SK-N-SH (cell line): Measurements from ENCODE around the gene KIF1A. TPM values are rescaled to one million over a fixed set of nuclear protein-coding genes. Genes with fewer than 3 reads are reported as not detected.
A peak's percentile ranks its signal among the peaks of the same experiment; 100 is the strongest.

Experiments
- CTCF ChIA-PET: fragments of 300-600, 350-600 bp; formaldehyde crosslinking; extraction: SDS; loops from one replicate; lab custom pipeline; 2021; lab: Yijun Ruan, JAX
- POLR2A ChIA-PET: fragments of 350-600 bp; sonication (Branson Sonifier 250); formaldehyde crosslinking; extraction: SDS; loops from one replicate; lab custom pipeline; 2020; ENCODE audit warnings: antibody characterized with exemption, inconsistent platforms; lab: Yijun Ruan, JAX
- DNase-seq: peaks from one replicate; pipeline ENCODE4 v3.0.0; 2012
- H2AFZ ChIP-seq: fragments of 200-600 bp; sonication (generic); 2 replicates; pipeline ENCODE4 v1.8.1; 2016; ENCODE audit warnings: antibody characterized with exemption, mild to moderate bottlenecking, low read depth
- H3F3A ChIP-seq: fragments of 200-600 bp; sonication (generic); replicated peaks from 2 replicates; pipeline ENCODE3; 2016; ENCODE audit warnings: antibody characterized with exemption, mild to moderate bottlenecking; ENCODE audit not compliant: insufficient read depth
- H3K27ac ChIP-seq, 2 experiments: fragments of 200-500 bp in 1 of 2; fragments of 200-600 bp in 1 of 2; sonication (Bioruptor generic) in 1 of 2; sonication (generic), shearing (Covaris generic) in 1 of 2; 2 replicates each; pipeline versions ENCODE4 v1.5.1 to v1.6.1; 2014 to 2016; ENCODE audit warnings: low read depth in 2 of 2, inconsistent platforms in 1 of 2, low read length in 1 of 2, mild to moderate bottlenecking in 1 of 2, mixed read lengths in 1 of 2
- H3K27me3 ChIP-seq: fragments of 200-600 bp; sonication (generic), shearing (Covaris generic); 2 replicates; pipeline ENCODE4 v1.6.1; 2016; ENCODE audit warnings: mixed run types; ENCODE audit not compliant: insufficient read depth
- H3K36me3 ChIP-seq, 2 experiments: fragments of 200-500 bp in 1 of 2; fragments of 200-600 bp in 1 of 2; sonication (Bioruptor generic) in 1 of 2; sonication (generic) in 1 of 2; replicated peaks in 1 of 2; 2 replicates each; pipeline versions ENCODE3 to v1.5.1; 2014 to 2016; ENCODE audit warnings: low read length in 1 of 2, mild to moderate bottlenecking in 1 of 2; ENCODE audit not compliant: insufficient read depth in 2 of 2, control insufficient read depth in 1 of 2
- H3K4me1 ChIP-seq, 2 experiments: fragments of 200-500 bp in 1 of 2; fragments of 200-600 bp in 1 of 2; sonication (Bioruptor generic) in 1 of 2; sonication (generic), shearing (Covaris generic) in 1 of 2; 2 replicates each; pipeline versions ENCODE4 v1.5.1 to v1.6.1; 2014 to 2016; ENCODE audit warnings: low read depth in 1 of 2, low read length in 1 of 2, mixed run types in 1 of 2; ENCODE audit not compliant: insufficient read depth in 2 of 2, control insufficient read depth in 1 of 2
- H3K4me2 ChIP-seq: fragments of 200-600 bp; sonication (generic), shearing (Covaris generic); 2 replicates; pipeline ENCODE4 v1.6.1; 2017; ENCODE audit warnings: mixed run types
- H3K4me3 ChIP-seq, 2 experiments: fragments of 200-500 bp in 1 of 2; fragments of 200-600 bp in 1 of 2; sonication (Bioruptor generic) in 1 of 2; sonication (generic), shearing (Covaris generic) in 1 of 2; 2 replicates each; pipeline versions ENCODE4 v1.5.1 to v1.8.1; 2014 to 2016; ENCODE audit warnings: low read depth in 2 of 2, inconsistent platforms in 1 of 2, low read length in 1 of 2, mild to moderate bottlenecking in 1 of 2, mixed read lengths in 1 of 2, moderate library complexity in 1 of 2
- H3K79me2 ChIP-seq: fragments of 200-600 bp; sonication (generic); 2 replicates; pipeline ENCODE4 v1.8.1; 2017; ENCODE audit warnings: mild to moderate bottlenecking; ENCODE audit not compliant: insufficient read depth
- H3K9ac ChIP-seq: fragments of 200-600 bp; sonication (generic); 2 replicates; pipeline ENCODE4 v1.6.1; 2017; ENCODE audit warnings: mixed run types
- H3K9me2 ChIP-seq: fragments of 200-600 bp; sonication (generic); 2 replicates; pipeline ENCODE4 v1.6.1; 2017; ENCODE audit warnings: mixed run types
- H3K9me3 ChIP-seq: fragments of 200-600 bp; sonication (generic); 2 replicates; pipeline ENCODE4 v1.6.1; 2017; ENCODE audit warnings: mixed run types, mild to moderate bottlenecking, moderate library complexity
- H4K20me1 ChIP-seq: fragments of 200-600 bp; sonication (generic); 2 replicates; pipeline ENCODE4 v1.6.1; 2017; ENCODE audit warnings: mild to moderate bottlenecking, mixed run types; ENCODE audit not compliant: insufficient read depth
- CHD2 ChIP-seq: fragments of 150-350 bp; IDR thresholded peaks from 2 replicates; pipeline ENCODE4 v1.6.1; 2018; ENCODE audit warnings: low read length; ENCODE audit not compliant: partially characterized antibody
- CTCF ChIP-seq: fragments of 200-600 bp; sonication (generic); IDR thresholded peaks from 2 replicates; pipeline ENCODE4 v1.6.1; 2017; ENCODE audit warnings: antibody characterized with exemption, mild to moderate bottlenecking, moderate library complexity
- ELF1 ChIP-seq: IDR thresholded peaks from 2 replicates; pipeline ENCODE4 v1.4.0; 2012
- EP300 ChIP-seq, 2 experiments: IDR thresholded peaks; 2 replicates each; pipeline versions ENCODE4 v1.4.0 to v1.6.1; 2012; ENCODE audit warnings: borderline replicate concordance in 1 of 2, low read depth in 1 of 2, low read length in 1 of 2
- EZH2phosphoT487 ChIP-seq: fragments of 200-600 bp; sonication (generic); IDR thresholded peaks from 2 replicates; pipeline ENCODE4 v1.6.1; 2017; ENCODE audit warnings: low read depth, mixed run types, mild to moderate bottlenecking, antibody characterized with exemption, moderate library complexity, borderline replicate concordance
- FOSL2 ChIP-seq: IDR thresholded peaks from 2 replicates; pipeline ENCODE4 v1.4.0; 2012; ENCODE audit warnings: low read depth, mild to moderate bottlenecking, moderate library complexity, borderline replicate concordance
- FOXM1 ChIP-seq: IDR thresholded peaks from 2 replicates; pipeline ENCODE4 v1.4.0; 2012; ENCODE audit warnings: low read depth, mild to moderate bottlenecking
- GABPA ChIP-seq: IDR thresholded peaks from 2 replicates; pipeline ENCODE4 v1.4.0; 2012; ENCODE audit warnings: low read depth, mild to moderate bottlenecking
- IRF3 ChIP-seq: fragments of 150-350 bp; IDR thresholded peaks from 2 replicates; pipeline ENCODE4 v1.6.1; 2016; ENCODE audit warnings: mild to moderate bottlenecking, low read depth, low read length
- MAX ChIP-seq: IDR thresholded peaks from 2 replicates; pipeline ENCODE4 v1.4.0; 2012; ENCODE audit warnings: low read depth
- MEF2A ChIP-seq: IDR thresholded peaks from 2 replicates; pipeline ENCODE4 v1.4.0; 2012; ENCODE audit warnings: low read depth, borderline replicate concordance
- NFIC ChIP-seq: IDR thresholded peaks from 2 replicates; pipeline ENCODE4 v1.4.0; 2012; ENCODE audit warnings: borderline replicate concordance
- PBX3 ChIP-seq: IDR thresholded peaks from 2 replicates; pipeline ENCODE4; 2012
- RAD21 ChIP-seq: IDR thresholded peaks from 2 replicates; pipeline ENCODE4 v1.6.1; 2012; ENCODE audit warnings: mild to moderate bottlenecking, low read length
- RFX5 ChIP-seq: IDR thresholded peaks from 2 replicates; pipeline ENCODE4 v1.6.1; 2012; ENCODE audit warnings: mild to moderate bottlenecking, improper control_type of control experiment, low read length
- TAF1 ChIP-seq: IDR thresholded peaks from 2 replicates; pipeline ENCODE4 v1.6.1; 2012; ENCODE audit warnings: low read depth, mild to moderate bottlenecking, low read length, moderate library complexity, borderline replicate concordance
- TCF12 ChIP-seq: IDR thresholded peaks from 2 replicates; pipeline ENCODE4 v1.4.0; 2012
- WGBS: methylation state at CpG from one replicate; pipeline ENCODE4 v1.1.6; 2017; ENCODE audit warnings: low lambda C conversion rate; 5-methylcytosine and 5-hydroxymethylcytosine counted together
- polyA plus RNA-seq, 3 experiments: library from polyadenylated mRNA; depleted of rRNA; stranded (reverse); fragments of >200 nt; gene quantifications; 2 replicates each; pipeline ENCODE4 v1.2.3, GENCODE V29; 2012

KIF1A gene
- polyA plus RNA-seq, 1 of the 3 experiments (the other 2 are of a cell fraction): 0.21 TPM

- TF ChIP-seq CHD2 (no peak), ELF1 (no peak), MEF2A (no peak), PBX3 (no peak), RAD21 (no peak), FOSL2 (no peak), IRF3 (no peak), MAX (no peak), FOXM1 (no peak), EZH2phosphoT487 (no peak), TAF1 (no peak), RFX5 (no peak), GABPA (no peak), EP300 (IDR thresholded peaks at IDR 0.05; ENCODE audit: borderline replicate concordance in 1 of 2, low read depth in 1 of 2, low read length in 1 of 2) (no peak), NFIC (no peak), CTCF (no peak), TCF12 (no peak)
- CTCF ChIA-PET: interaction anchor here (0.9 to 6.8 kb wide), 4 partner anchors 18 to 397 kb away, joined by 3 to 50 read pairs (median 4); no protein-coding TSS in a partner anchor
These were observed 1.4 kb upstream of the KIF1A start for GRCh38 chr2:240821429-240821778.

More at GRCh38 chr2:240821429-240821778, 1.4 kb upstream of the KIF1A start:
- Histone ChIP-seq H3F3A (no peaks in the 10 kb centered on the region), H4K20me1 (no peaks in the 10 kb centered on the region), H3K9me2 (no peaks in the 10 kb centered on the region), H3K79me2 (no peaks in the 10 kb centered on the region), H3K4me2 (no peak overlapping the region), H3K9ac (no peak overlapping the region), H3K27ac (peak overlapping the region in 1 of 2 experiments; percentile 85; a peak in 2 of 4 replicates), H2AFZ (no peak overlapping the region), H3K36me3 (no peaks in the 10 kb centered on the region), H3K27me3 (peaks cover 36% of the 10 kb centered on the region), H3K4me1 (peaks cover 0 to 18% of the 10 kb centered on the region in 2 experiments; a peak in 1 of 4 replicates), H3K9me3 (no peaks in the 10 kb centered on the region), H3K4me3 (peak overlapping the region in 1 of 2 experiments; percentile 43; a peak in 1 of 4 replicates)
- 28% methylated on average over 7 of the region's 7 CpGs for WGBS
- POLR2A ChIA-PET: interaction anchor here (1.0 kb wide), 1 partner anchor 12 kb away, joined by 3 read pairs; no protein-coding TSS in a partner anchor
- DNase-seq: no peak
